K562 treated with DMSO at 1 percent for 12 hours (cell line): ENCODE measurements around the gene USP7. TPM values are rescaled to one million over a fixed set of nuclear protein-coding genes. Genes with fewer than 3 reads are reported as not detected.

ENCODE experiments used
- total RNA-seq: library from RNA; unstranded; fragments of 300-600 nt; gene quantifications from 2 replicates; pipeline ENCODE4 v1.2.3, GENCODE V29; 2022; ENCODE audit not compliant: insufficient read depth

USP7 gene
- 16.2 and 45.2 TPM in 2 replicates for total RNA-seq

DNA sequence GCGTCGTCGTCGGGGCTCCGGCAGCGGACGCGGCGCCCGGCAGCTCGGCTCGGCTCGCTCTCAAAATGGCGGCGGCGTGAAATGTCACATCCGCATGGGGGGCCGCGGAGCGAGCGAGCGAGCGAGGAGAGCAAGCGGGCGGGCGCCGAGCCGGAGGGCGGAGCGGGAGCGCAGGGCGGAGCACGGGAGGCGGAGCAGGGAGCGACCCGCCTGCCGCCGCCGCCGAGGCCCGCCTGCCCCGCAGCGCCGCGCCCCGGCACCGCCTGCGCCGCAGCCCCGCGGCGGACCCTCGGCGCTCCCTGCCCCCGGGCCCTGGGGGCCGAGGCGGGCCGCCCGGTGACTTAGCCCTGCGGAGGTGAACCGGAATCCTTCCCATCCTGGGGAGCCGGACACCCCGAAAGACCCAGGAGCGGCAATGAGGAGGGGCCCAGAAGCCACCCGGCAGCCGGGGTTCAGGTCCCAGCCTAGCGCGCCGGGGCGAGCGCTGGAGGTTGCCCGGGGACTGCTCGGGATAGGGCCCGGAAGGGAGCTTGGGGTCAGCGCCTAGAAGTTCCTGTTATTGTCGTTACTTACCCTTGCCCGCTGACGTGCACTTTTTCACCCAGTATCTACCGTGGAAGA is at the start of gene USP7:
Gene USP7, minus strand, starts transcription at position 86 of the 621 bp plus-strand sequence. CDS start 621 bp downstream, outside the sequence.

GRCh38 chr16:8882041-8882617 is 81.6 kb downstream of the USP7 start, which contains the start of gene LITAFD:
TSS of gene LITAFD (plus strand) at chr16:8882351. CDS start at chr16:8884356, 2,005 bp downstream.

GRCh38 chr16:8868416-8869211 is 95.1 kb downstream of the USP7 start, which contains the start of gene CARHSP1:
TSS of gene CARHSP1 (minus strand) at chr16:8869006. CDS start at chr16:8859328, 9,678 bp downstream.

Other genes with a start within 250 kb of the USP7 start
- 9.9 and 13.3 TPM in 2 replicates for gene TMEM186, start 166.3 kb downstream of the USP7 start, total RNA-seq
- 9.5 and 10.4 TPM in 2 replicates for gene PMM2, start 166.1 kb downstream of the USP7 start, total RNA-seq
- gene CARHSP1, start 94.9 kb downstream of the USP7 start, total RNA-seq: 127 and 149 TPM in 2 replicates
- gene LITAFD, start 81.6 kb downstream of the USP7 start, total RNA-seq: not detected in 2 replicates
- 8.8 and 19.5 TPM in 2 replicates for gene HAPSTR1, start 127.7 kb upstream of the USP7 start, total RNA-seq